HG03469 (cell line): ENCODE measurements around the gene TNFRSF17.

ENCODE experiments used
- ATAC-seq: cut with Tn5 transposase; IDR thresholded peaks from one replicate; pipeline ENCODE4 v1.9.1; 2021; ENCODE audit warnings: mild to moderate bottlenecking, moderate library complexity, moderate number of reproducible peaks; ENCODE audit not compliant: unreplicated experiment

TNFRSF17 gene

GRCh38 chr16:12000032-12000431 lies 35.0 kb downstream of the TNFRSF17 start:
- no peak for ATAC-seq

- ATAC-seq: no peak
These were observed 37.5 kb downstream of the TNFRSF17 start for GRCh38 chr16:12002447-12003006.

- no peak for ATAC-seq
These were observed 41.6 kb downstream of the TNFRSF17 start for GRCh38 chr16:12006637-12007036.

GRCh38 chr16:12009462-12009861 lies 44.5 kb downstream of the TNFRSF17 start:
- no peak for ATAC-seq

- ATAC-seq: no peak
These were observed 44.9 kb downstream of the TNFRSF17 start for GRCh38 chr16:12009922-12010321.

- ATAC-seq: no peak
These were observed 45.6 kb downstream of the TNFRSF17 start for GRCh38 chr16:12010388-12011251.

GRCh38 chr16:12011565-12011964 lies 46.6 kb downstream of the TNFRSF17 start:
- no peak for ATAC-seq

GRCh38 chr16:12016291-12016947 lies 51.4 kb downstream of the TNFRSF17 start:
- ATAC-seq: no peak

- no peak for ATAC-seq
These were observed 52.5 kb downstream of the TNFRSF17 start for GRCh38 chr16:12017558-12017957.
